AG04450 (cell line): Measurements from ENCODE around the gene FBXL7. TPM values are rescaled to one million over a fixed set of nuclear protein-coding genes. Genes with fewer than 3 reads are reported as not detected.

Experiments used
- CTCF ChIA-PET: fragments of 300-600, 350-600 bp; formaldehyde crosslinking; extraction: SDS; loops from one replicate; lab custom pipeline; 2022; ENCODE audit warnings: antibody characterized with exemption, inconsistent platforms; lab: Charles Lee
- POLR2A ChIA-PET: fragments of 350-600 bp; formaldehyde crosslinking; extraction: SDS; loops from one replicate; lab custom pipeline; 2021; ENCODE audit warnings: antibody characterized with exemption, inconsistent platforms; lab: Yijun Ruan, JAX
- DNase-seq: peaks from one replicate; pipeline ENCODE4 v3.0.0-alpha.2; 2011; ENCODE audit warnings: low read depth, low spot score
- H3K27ac ChIP-seq: one replicate; pipeline ENCODE4 v1.5.1; 2012; ENCODE audit warnings: low read depth, low read length, control low read depth
- H3K27me3 ChIP-seq: one replicate; pipeline ENCODE4 v1.6.0; 2012; ENCODE audit warnings: low read length; ENCODE audit not compliant: control insufficient read depth, insufficient read depth
- H3K4me3 ChIP-seq: 2 replicates; pipeline ENCODE4 v1.5.1; 2011; ENCODE audit warnings: mild to moderate bottlenecking, low read depth, low read length, control low read depth
- H3K9me3 ChIP-seq: 2 replicates; pipeline ENCODE4 v1.5.1; 2012; ENCODE audit warnings: low read length; ENCODE audit not compliant: control insufficient read depth, insufficient read depth
- polyA plus RNA-seq: library from polyadenylated mRNA; depleted of rRNA; stranded (reverse); fragments of >200 nt; gene quantifications from 2 replicates; pipeline ENCODE4 v1.2.3, GENCODE V29; 2011
- TF ChIP-seq, protein P1 (sequence below): IDR thresholded peaks from 2 replicates; pipeline ENCODE4 v1.5.1; 2011; ENCODE audit warnings: low read depth, low read length, control low read depth, inconsistent platforms

Gene FBXL7
- polyA plus RNA-seq, 1 experiment: 10.4 TPM

DNA sequence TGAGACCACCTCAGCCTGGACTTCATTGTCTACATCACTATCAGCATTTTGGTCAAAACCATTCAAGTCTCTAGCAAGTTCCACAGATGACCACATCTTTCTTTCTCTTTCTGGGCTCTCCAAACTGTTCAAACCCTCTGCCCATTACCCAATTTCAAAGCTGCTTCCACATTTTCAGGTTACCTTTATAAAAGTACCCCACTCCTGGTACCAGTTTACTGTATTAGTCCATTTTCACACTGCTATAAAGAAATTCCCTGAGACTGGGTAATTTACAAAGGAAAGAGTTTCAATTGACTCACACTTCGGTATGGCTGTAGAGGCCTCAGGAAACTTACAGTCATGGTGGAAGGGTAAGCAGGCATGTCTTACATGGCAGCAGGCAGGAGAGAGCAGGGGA, 84.5 kb downstream of the FBXL7 start:
- Histone ChIP-seq H3K27ac (no peak overlapping the region), H3K9me3 (peaks cover 7% of the 10 kb centered on the region), H3K27me3 (no peaks in the 10 kb centered on the region), H3K4me3 (no peak overlapping the region)
- TF ChIP-seq, protein P1, sequence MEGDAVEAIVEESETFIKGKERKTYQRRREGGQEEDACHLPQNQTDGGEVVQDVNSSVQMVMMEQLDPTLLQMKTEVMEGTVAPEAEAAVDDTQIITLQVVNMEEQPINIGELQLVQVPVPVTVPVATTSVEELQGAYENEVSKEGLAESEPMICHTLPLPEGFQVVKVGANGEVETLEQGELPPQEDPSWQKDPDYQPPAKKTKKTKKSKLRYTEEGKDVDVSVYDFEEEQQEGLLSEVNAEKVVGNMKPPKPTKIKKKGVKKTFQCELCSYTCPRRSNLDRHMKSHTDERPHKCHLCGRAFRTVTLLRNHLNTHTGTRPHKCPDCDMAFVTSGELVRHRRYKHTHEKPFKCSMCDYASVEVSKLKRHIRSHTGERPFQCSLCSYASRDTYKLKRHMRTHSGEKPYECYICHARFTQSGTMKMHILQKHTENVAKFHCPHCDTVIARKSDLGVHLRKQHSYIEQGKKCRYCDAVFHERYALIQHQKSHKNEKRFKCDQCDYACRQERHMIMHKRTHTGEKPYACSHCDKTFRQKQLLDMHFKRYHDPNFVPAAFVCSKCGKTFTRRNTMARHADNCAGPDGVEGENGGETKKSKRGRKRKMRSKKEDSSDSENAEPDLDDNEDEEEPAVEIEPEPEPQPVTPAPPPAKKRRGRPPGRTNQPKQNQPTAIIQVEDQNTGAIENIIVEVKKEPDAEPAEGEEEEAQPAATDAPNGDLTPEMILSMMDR: no peak
- POLR2A ChIA-PET: no interaction called here
- DNase-seq: no peak
- CTCF ChIA-PET: no interaction called here

DNA sequence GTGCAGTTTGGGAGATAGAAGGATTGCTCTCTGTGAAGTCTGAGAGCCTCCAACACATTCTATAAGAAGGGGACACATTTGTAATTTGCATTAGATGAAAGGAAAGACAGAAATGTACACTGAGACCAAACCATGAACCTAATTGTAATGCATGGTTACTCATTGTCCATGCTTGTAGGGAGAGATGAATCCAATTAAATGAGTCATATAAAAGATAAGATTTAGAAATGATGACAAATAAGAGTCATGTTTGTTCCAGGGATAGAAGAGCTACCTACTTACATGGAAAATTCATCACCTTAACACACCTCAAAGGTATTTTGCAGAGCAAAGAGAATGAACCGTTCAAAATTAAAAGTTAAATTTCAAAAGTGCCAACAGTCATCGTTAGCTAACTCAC, 85.1 kb downstream of the FBXL7 start:
- H3K27me3 ChIP-seq: no peaks in the 10 kb centered on the region
- H3K4me3 ChIP-seq: no peak overlapping the region
- peaks cover 7% of the 10 kb centered on the region for H3K9me3 ChIP-seq
- ChIA-PET POLR2A (interaction anchor here (0.6 kb wide), 1 partner anchor 42 kb away, joined by 3 read pairs; no protein-coding TSS in a partner anchor), CTCF (interaction anchor here (0.7 to 1.6 kb wide), 4 partner anchors 12 to 410 kb away, joined by 3 to 8 read pairs (median 3); no protein-coding TSS in a partner anchor)
- TF ChIP-seq, protein P1: no peak
- H3K27ac ChIP-seq: no peak overlapping the region
- no peak for DNase-seq

DNA sequence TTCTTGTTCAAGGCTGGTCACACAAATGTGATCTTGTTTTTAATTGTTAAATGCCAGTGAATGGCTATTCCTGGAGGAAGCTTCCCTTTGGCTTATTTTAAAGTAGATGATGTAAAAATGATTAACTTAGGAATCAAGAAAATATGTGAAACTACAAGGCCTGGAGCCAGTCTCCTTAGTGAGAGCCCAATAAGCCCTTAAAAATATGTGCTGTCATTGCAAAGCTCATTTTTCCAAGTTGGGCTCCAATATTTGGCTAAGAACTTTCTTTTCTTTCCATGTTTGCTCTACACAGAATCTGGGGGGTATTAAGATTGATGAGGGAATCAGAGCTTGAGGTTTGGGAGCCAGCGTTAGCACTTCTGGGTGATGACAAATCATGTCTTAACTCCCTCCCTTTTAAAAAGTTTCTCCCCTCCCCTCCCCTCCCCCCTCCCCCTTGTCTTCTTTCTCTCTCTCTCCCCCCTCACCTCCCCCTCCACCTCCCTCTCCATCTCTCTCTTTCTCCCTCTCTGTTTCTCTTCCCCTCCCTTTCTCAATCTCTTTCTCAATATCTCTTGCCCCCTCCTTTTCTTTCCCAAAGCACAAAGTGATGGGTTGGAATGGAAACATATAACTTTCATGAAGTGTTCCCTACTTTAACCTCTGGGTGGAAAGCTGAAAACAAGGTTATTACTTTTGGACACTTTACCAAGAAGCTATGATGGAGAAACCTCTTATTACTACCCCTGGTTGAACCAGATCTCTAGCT, 86.0 kb downstream of the FBXL7 start:
- DNase-seq: no peak
- Histone ChIP-seq H3K4me3 (no peak overlapping the region), H3K9me3 (peaks cover 7% of the 10 kb centered on the region), H3K27ac (no peak overlapping the region), H3K27me3 (no peaks in the 10 kb centered on the region)
- POLR2A ChIA-PET: interaction anchor here (0.6 kb wide), 1 partner anchor 41 kb away, joined by 3 read pairs; no protein-coding TSS in a partner anchor
- CTCF ChIA-PET: interaction anchor here (0.7 to 1.6 kb wide), 5 partner anchors 12 to 409 kb away, joined by 3 to 8 read pairs (median 3); no protein-coding TSS in a partner anchor
- TF ChIP-seq, protein P1: no peak

DNA sequence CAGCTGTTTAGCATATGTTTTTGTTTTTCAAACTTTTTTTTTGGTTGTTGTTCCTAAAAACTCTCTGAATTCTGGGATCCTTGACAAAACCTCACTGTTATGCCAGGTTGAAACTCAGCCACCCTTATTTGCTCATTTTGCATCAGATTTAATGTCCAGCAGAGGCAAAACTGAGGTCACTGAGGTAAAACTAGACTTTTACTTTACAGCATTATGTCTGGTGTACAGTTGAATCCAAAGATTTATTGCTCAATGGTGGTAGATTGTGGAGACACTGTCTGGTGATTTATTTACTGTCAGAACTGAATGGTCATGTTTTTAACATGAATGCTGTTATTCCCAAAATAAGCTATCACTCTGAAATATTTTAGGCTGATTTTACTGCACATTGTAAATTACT, 87.9 kb downstream of the FBXL7 start:
- Histone ChIP-seq H3K27me3 (no peaks in the 10 kb centered on the region), H3K27ac (no peak overlapping the region), H3K4me3 (no peak overlapping the region), H3K9me3 (peaks cover 7% of the 10 kb centered on the region)
- DNase-seq: no peak
- ChIA-PET POLR2A (interaction anchor here (0.7 kb wide), 1 partner anchor 13 kb away, joined by 5 read pairs; no protein-coding TSS in a partner anchor), CTCF (interaction anchor here (0.6 to 0.9 kb wide), 3 partner anchors 86 to 404 kb away, joined by 3 to 4 read pairs (median 3); no protein-coding TSS in a partner anchor)
- TF ChIP-seq, protein P1: no peak

DNA sequence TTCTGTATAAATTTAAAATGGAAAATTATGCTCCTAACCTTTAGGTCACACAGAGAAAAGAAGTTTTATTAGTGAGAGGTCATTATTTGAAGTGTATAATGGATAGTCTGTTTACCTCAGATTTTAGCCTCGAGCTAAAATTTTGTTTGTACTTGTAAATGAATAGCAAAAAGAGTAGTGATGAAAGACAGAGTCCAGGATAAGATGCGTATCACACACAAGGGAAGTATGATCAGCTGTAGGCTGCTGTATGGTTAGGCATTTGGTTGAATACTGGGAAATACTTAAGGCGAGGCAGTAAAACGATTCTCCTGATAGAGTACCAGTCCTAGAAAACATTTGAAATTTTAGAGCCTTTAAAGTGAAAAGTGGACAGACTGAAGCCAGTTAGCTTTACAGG, 92.7 kb downstream of the FBXL7 start:
- CTCF ChIA-PET: interaction anchor here (1.4 kb wide), 1 partner anchor 90 kb away, joined by 5 read pairs; no protein-coding TSS in a partner anchor

More for the DNA sequence above, 92.7 kb downstream of the FBXL7 start:
- Histone ChIP-seq H3K27ac (no peak overlapping the region), H3K27me3 (no peaks in the 10 kb centered on the region), H3K4me3 (no peak overlapping the region), H3K9me3 (no peaks in the 10 kb centered on the region)
- POLR2A ChIA-PET: no interaction called here
- DNase-seq: no peak
- TF ChIP-seq, protein P1: no peak
